ENCODE results near the gene ZNF888.
"Not testable (repeated sequence)": the region's sequence is repeated elsewhere in the genome, so short reads cannot be mapped to it uniquely, and the experiment has no call there.

ZNF888 gene

DNA sequence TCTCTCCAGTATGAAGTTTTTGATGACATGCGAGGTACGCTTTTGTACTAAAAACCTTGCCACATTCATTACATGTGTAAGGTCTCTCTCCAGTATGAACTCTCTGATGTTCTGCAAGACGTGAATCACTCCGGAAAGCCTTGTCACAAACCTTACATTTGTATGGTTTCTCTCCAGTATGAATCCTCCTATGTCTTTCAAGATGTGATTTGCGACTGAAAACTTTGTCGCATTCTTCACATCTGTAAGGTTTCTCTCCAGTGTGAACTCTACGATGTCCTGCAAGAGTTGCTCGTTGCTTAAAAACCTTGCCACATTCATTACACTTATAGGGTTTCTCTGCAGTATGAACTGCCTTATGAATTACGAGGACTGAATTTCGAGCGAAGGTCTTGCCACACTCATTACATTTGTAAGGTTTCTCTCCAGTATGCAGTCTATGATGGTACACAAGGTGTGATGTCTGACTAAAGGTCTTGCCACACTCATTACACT lies 42.3 kb downstream of the ZNF888 start:
- Histone ChIP-seq H3K27ac (no peak overlapping the region), H3K36me3 (peaks cover 78 to 88% (median 79%) of the 10 kb centered on the region in 3 donors), H3K4me1 (no peaks in the 10 kb centered on the region), H3K9me3 (peaks cover 0 to 65% (median 27%) of the 10 kb centered on the region in 3 donors), H3K4me3 (no peak overlapping the region), H3K27me3 (no peaks in the 10 kb centered on the region)
- intact Hi-C loops (cut with DNase I; ENCODE audit: low total_unique reads) = no loop called here
- TF ChIP-seq, protein P1, sequence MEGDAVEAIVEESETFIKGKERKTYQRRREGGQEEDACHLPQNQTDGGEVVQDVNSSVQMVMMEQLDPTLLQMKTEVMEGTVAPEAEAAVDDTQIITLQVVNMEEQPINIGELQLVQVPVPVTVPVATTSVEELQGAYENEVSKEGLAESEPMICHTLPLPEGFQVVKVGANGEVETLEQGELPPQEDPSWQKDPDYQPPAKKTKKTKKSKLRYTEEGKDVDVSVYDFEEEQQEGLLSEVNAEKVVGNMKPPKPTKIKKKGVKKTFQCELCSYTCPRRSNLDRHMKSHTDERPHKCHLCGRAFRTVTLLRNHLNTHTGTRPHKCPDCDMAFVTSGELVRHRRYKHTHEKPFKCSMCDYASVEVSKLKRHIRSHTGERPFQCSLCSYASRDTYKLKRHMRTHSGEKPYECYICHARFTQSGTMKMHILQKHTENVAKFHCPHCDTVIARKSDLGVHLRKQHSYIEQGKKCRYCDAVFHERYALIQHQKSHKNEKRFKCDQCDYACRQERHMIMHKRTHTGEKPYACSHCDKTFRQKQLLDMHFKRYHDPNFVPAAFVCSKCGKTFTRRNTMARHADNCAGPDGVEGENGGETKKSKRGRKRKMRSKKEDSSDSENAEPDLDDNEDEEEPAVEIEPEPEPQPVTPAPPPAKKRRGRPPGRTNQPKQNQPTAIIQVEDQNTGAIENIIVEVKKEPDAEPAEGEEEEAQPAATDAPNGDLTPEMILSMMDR (IDR thresholded peaks at IDR 0.05) = no peak
- no peak for DNase-seq

DNA sequence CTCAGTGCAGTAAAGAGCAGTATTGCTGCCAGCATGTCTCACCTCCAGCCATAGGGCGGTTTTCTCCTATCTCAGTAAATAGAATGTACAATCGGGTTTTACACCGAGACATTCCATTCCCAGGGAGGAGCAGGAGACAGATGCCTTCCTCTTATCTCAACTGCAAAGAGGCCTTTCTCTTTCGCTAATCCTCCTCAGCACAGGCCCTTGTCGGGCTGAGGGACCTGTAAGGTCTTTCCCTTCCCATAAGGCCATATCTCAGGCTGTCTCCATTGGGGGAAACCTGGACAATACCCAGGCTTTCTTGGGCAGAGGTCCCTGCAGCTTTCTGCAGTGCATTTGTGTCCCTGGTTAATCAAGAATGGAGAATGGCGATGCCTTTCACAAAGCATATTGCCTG lies 50.2 kb downstream of the ZNF888 start:
- DNase-seq; intact Hi-C loops (cut with DNase I; ENCODE audit: low total_unique reads): not testable (repeated sequence)

DNA sequence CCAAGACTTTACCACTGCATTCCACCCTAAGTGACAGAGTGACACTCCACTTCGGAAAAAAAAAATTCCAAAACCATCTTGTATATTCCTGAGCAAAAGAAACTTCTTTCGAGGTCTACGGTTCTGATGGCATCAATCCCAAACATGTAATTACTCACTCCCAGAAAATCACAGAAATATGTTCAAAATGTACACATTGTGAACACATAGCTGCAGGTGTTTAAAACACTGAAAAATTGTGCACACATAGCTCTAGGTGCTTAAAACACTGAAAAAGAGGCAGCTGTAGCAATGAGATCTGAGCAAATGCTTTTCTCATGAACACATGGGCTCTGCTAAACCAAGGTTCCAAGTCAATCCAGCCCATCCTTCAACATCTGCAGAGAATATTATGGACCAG lies 51.8 kb downstream of the ZNF888 start:
- Histone ChIP-seq H3K4me3 (no peak overlapping the region), H3K27me3 (no peaks in the 10 kb centered on the region), H3K9me3 (peaks cover 0 to 2% (median 0%) of the 10 kb centered on the region in 3 donors), H3K36me3 (no peaks in the 10 kb centered on the region), H3K4me1 (no peaks in the 10 kb centered on the region), H3K27ac (no peak overlapping the region)
- TF ChIP-seq, protein P1 (IDR thresholded peaks at IDR 0.05) = no peak
- intact Hi-C loops (cut with DNase I; ENCODE audit: low total_unique reads) = no loop called here
- DNase-seq = no peak

More for the DNA sequence above, 50.2 kb downstream of the ZNF888 start:
- not testable (repeated sequence) for H3K36me3 ChIP-seq, H3K9me3 ChIP-seq, H3K27ac ChIP-seq, H3K27me3 ChIP-seq, H3K4me3 ChIP-seq, H3K4me1 ChIP-seq

DNA sequence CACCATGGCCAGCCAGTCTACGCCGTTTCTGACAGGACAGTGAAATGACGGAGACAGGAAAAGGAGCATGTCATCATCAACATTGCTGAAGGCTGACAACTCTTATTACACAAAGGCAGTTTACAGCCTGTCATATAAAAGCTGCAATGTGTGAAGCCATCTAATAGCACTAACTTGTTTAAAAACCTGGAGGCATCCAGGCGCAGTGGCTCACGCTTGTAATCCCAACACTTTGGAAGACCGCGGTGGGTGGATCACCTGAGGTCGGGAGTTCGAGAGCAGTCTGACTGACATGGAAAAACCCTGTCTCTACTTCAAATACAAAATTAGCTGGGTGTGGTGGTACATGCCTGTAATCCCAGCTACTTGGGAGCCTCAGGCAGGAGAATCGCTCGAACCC lies 55.2 kb downstream of the ZNF888 start:
- H3K27ac ChIP-seq; H3K4me3 ChIP-seq; H3K27me3 ChIP-seq; H3K9me3 ChIP-seq; intact Hi-C loops (cut with DNase I; ENCODE audit: low total_unique reads); H3K36me3 ChIP-seq; DNase-seq; H3K4me1 ChIP-seq: not testable (repeated sequence)

DNA sequence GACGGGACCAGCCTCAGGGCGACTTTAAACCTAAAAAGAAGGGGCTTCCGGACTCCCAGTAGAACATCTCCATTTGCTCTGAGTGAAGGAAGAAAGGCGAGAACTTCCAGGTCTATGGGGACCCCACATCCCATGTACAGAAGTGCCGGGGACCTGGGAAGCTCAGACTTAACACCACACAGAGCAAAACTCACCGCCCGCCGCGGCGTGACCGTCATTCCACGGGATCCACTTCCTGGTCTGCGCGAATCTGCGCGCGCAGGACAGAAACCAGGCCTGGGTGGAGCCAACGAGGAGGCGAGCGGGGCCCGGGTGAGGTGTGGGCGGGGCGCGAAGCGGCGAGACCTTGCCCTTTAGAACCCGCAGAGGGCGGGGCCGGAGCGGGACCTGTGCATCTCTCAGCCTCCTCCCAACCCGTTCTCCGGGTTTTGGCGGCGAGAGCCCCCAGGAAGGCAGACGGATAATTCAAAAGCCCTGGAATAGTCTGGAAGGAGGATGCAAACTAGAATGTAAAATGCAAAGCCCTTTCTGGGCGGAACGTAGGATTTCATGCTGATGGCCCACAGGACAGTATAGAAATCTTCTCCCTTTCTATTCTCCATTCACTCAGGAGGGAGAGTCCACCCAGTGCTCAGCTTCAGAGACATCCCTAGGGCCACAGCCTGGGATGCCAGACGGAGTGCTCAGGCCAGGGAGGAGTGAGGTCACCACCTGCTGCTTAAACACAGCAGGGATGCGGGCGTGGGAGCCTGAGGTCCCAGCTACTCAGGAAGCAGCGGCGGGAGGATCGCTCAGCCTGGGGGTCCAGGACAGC lies 65.6 kb downstream of the ZNF888 start, which contains the start of gene ZNF468:
Gene ZNF468, minus strand, starts transcription at position 242 of the 814 bp plus-strand sequence. CDS start 3,347 bp downstream, outside the sequence.
- intact Hi-C loops (cut with DNase I; ENCODE audit: low total_unique reads) = loop anchor here (5.0 kb wide), 1 partner anchor 35 kb away; the partner anchor contains the start of gene ZNF28
- peak; percentile 79 to 86 for DNase-seq
- Histone ChIP-seq H3K27ac (peak within 1 kb of the TSS; percentile 75 to 76), H3K4me1 (peaks cover 0 to 12% (median 2%) of the 10 kb centered on the region in 4 donors), H3K36me3 (peaks cover 16 to 18% (median 18%) of the 10 kb centered on the region in 3 donors), H3K4me3 (peak within 1 kb of the TSS; percentile 57 to 73)
- H3K9me3 ChIP-seq, H3K27me3 ChIP-seq: not testable (repeated sequence)

DNA sequence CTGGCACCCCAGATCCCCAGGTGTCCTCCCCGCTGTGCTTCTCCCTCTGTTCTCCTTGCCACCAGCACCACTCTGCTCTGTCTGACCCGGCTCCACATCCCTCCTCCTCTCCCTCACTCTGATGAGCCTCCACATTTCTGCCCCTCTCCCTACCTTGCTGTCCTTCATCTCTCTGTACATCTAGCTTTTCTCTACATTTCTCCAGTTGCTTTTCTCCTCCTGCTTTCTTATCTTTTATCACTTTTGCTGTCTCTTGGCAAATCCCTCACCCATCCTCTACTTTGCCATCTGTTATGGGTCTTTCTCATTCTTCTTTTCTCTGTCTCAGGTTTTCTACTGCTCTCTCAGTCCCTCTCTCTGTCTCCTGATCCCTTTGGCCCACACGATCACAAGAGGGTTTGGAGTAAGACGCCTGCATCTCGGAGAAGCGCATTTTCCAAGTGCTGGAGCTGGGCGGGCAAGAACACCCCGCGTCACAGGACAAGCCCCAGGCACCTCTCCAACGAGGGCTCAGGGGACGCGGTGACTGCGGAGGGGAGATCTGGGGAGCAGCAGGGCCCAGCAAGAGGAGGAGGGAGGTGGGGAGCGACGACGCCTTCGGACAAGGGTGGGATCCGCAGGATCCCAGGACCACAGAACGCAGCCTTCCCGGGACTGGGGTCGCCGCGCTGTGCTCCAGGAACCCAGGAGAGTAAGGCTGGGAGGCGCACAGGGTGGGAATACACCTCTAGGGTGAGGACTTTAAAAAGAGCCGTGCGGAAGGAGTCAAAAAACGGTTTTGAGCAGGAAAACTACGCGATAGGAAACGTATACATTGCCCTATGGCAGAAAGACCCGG lies 66.5 kb downstream of the ZNF888 start:
- Histone ChIP-seq H3K4me3 (peak overlapping the region; percentile 57 to 73), H3K36me3 (peaks cover 25 to 27% (median 25%) of the 10 kb centered on the region in 3 donors), H3K27ac (peak overlapping the region; percentile 75 to 76), H3K4me1 (peaks cover 0 to 12% (median 2%) of the 10 kb centered on the region in 4 donors)
- intact Hi-C loops (cut with DNase I; ENCODE audit: low total_unique reads) = loop anchor here (5.0 kb wide), 1 partner anchor 34 kb away; the partner anchor contains the start of gene ZNF28
- peak in 1 of 2 donors; percentile 70 for DNase-seq
- not testable (repeated sequence) for H3K9me3 ChIP-seq, H3K27me3 ChIP-seq
